Measurements from ENCODE around the gene NDN. TPM values are rescaled to one million over a fixed set of nuclear protein-coding genes. Genes with fewer than 3 reads are reported as not detected.
A peak's percentile ranks its signal among the peaks of the same experiment; 100 is the strongest.

NDN gene, protein sequence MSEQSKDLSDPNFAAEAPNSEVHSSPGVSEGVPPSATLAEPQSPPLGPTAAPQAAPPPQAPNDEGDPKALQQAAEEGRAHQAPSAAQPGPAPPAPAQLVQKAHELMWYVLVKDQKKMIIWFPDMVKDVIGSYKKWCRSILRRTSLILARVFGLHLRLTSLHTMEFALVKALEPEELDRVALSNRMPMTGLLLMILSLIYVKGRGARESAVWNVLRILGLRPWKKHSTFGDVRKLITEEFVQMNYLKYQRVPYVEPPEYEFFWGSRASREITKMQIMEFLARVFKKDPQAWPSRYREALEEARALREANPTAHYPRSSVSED
- total RNA-seq (19.0 and 19.2 TPM in 2 replicates), polyA plus RNA-seq (23.1 and 26.7 TPM in 2 replicates), polyA minus RNA-seq (5.3 and 7.2 TPM in 2 replicates), Bru-seq, nascent RNA (percentile 42 among the genes with signal in this experiment), BruChase-seq, experiment 1, labeled RNA remaining after a 6-hour chase (percentile 89 among the genes with signal in this experiment), BruChase-seq, experiment 2, labeled RNA remaining after a 2-hour chase (percentile 62 among the genes with signal in this experiment)
- polyA plus RNA-seq (2011; cell fraction: cytosol; rRNA removed), result 10.2 and 15.1 TPM in 2 replicates
- 3.7 and 4.7 TPM in 2 replicates for polyA plus RNA-seq (2011; cell fraction: nucleus; rRNA removed)
- polyA plus RNA-seq (2012), result 0.25 and 1.4 TPM in 2 replicates
- polyA minus RNA-seq (2011; cell fraction: cytosol; rRNA and poly(A)+ RNA removed), result not detected
- 1.5 and 1.7 TPM in 2 replicates for polyA minus RNA-seq (2011; cell fraction: nucleus; rRNA and poly(A)+ RNA removed)
- long read RNA-seq, transcript NDN-202 (1 exons, 1,627 nt), result major isoform, 71 of 71 reads
- long read RNA-seq, partial matches to known transcripts, result 0 of 71 reads
- long read RNA-seq, other reads (novel, unspliced or antisense), result 0 of 71 reads

DNA sequence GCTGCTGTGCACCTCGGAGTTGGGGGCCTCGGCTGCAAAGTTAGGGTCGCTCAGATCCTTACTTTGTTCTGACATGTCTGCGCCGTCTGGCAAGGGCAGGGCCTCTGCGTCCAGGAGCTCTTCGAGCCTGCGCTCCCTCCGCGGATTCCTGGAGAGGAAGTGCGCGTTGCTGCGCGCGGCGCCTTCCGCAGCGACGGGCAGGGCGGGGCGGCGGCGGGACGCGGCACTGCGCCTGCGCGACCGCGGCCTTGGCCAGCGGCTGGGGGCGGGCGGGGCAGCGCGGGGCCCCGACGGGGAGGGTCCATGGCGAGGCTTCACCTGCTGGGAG is at the start of gene NDN:
Gene NDN (minus strand): TSS at position 163 of the 328 bp plus-strand sequence. CDS start 88 bp downstream, at position 75.
- POLR2A ChIA-PET, result no interaction called here
- dilution Hi-C loops (cut with MboI; ENCODE audit: extremely low pct_ligation_motif_present, low sequenced_read_pairs) (no loop called here), intact Hi-C loops (cut with micrococcal nuclease) (no loop called here)
- no peak within 1 kb of the TSS for H3K27ac ChIP-seq (ENCODE audit: insufficient read depth, low read depth, low read length)
- no peak for FAIRE-seq
- H3K9ac ChIP-seq (replicated peaks; ENCODE audit: extremely low read depth, insufficient read depth, low read length), result no peak within 1 kb of the TSS
- CTCF ChIA-PET, result no interaction called here
- H3K79me2 ChIP-seq (ENCODE audit: control insufficient read depth, insufficient read depth, low read length), result no peaks in the 10 kb centered on the region
- no TSS peak for BruUV-seq (replicated peaks)
- no peaks in the 10 kb centered on the region for H3K36me3 ChIP-seq (ENCODE audit: control insufficient read depth in 2 of 2, extremely low read depth in 1 of 2, insufficient read depth in 2 of 2, low read length in 2 of 2)
- no peaks in the 10 kb centered on the region for H3K27me3 ChIP-seq (ENCODE audit: control insufficient read depth in 2 of 2, insufficient read depth in 2 of 2, low read length in 2 of 2)
- no peaks in the 10 kb centered on the region for H3K9me3 ChIP-seq (replicated peaks; ENCODE audit: control insufficient read depth, insufficient read depth, low read length)
- DNase-seq (ENCODE audit: low read depth, low spot score), result peak; percentile 3
- no peaks in the 10 kb centered on the region for H3K4me1 ChIP-seq (ENCODE audit: control insufficient read depth, extremely low read depth, insufficient read depth, low read length)
- H3K4me3 ChIP-seq (replicated peaks in 1 of 3; ENCODE audit: insufficient read depth in 1 of 3, low read depth in 1 of 3, low read length in 3 of 3), result peak within 1 kb of the TSS in 1 of 3 experiments; percentile 39
- H3K4me2 ChIP-seq (ENCODE audit: insufficient read depth, low read length), result peak within 1 kb of the TSS; percentile 46
- no peak for TF ChIP-seq POLR2AphosphoS5 (IDR thresholded peaks at IDR 0.05; ENCODE audit: insufficient read depth, low read depth, low read length)
- TF ChIP-seq MYC (IDR thresholded peaks at IDR 0.05; ENCODE audit: low read depth, low read length), result no peak
- no peak for TF ChIP-seq FOS (IDR thresholded peaks at IDR 0.05; ENCODE audit: borderline replicate concordance, insufficient read depth, low read length)
- no peak for TF ChIP-seq JUN (IDR thresholded peaks at IDR 0.05; ENCODE audit: borderline replicate concordance, insufficient read depth, insufficient read length, low read depth)
- TF ChIP-seq, protein P1, sequence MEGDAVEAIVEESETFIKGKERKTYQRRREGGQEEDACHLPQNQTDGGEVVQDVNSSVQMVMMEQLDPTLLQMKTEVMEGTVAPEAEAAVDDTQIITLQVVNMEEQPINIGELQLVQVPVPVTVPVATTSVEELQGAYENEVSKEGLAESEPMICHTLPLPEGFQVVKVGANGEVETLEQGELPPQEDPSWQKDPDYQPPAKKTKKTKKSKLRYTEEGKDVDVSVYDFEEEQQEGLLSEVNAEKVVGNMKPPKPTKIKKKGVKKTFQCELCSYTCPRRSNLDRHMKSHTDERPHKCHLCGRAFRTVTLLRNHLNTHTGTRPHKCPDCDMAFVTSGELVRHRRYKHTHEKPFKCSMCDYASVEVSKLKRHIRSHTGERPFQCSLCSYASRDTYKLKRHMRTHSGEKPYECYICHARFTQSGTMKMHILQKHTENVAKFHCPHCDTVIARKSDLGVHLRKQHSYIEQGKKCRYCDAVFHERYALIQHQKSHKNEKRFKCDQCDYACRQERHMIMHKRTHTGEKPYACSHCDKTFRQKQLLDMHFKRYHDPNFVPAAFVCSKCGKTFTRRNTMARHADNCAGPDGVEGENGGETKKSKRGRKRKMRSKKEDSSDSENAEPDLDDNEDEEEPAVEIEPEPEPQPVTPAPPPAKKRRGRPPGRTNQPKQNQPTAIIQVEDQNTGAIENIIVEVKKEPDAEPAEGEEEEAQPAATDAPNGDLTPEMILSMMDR (IDR thresholded peaks at IDR 0.05; ENCODE audit: extremely low read depth in 1 of 2, insufficient read depth in 1 of 2, low read depth in 1 of 2, low read length in 2 of 2), result no peak
- TF ChIP-seq POLR2A (IDR thresholded peaks at IDR 0.05; ENCODE audit: low read depth, low read length), result no peak
- TF ChIP-seq, protein P2, sequence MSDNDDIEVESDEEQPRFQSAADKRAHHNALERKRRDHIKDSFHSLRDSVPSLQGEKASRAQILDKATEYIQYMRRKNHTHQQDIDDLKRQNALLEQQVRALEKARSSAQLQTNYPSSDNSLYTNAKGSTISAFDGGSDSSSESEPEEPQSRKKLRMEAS (IDR thresholded peaks at IDR 0.05; ENCODE audit: insufficient read depth, insufficient read length), result no peak
- no peak for TF ChIP-seq GATA2 (IDR thresholded peaks at IDR 0.05; ENCODE audit: insufficient read depth, insufficient read length, low read depth, low read length)
- peak within 1 kb of the TSS; percentile 56 for H2AFZ ChIP-seq (ENCODE audit: low read depth, low read length)
- no peaks in the 10 kb centered on the region for H3K9me1 ChIP-seq (replicated peaks; ENCODE audit: control insufficient read depth, extremely low read depth, insufficient read depth, low read length)
- no peaks in the 10 kb centered on the region for H4K20me1 ChIP-seq (replicated peaks; ENCODE audit: control insufficient read depth, extremely low read depth, insufficient read depth, low read length)

Data from endothelial cell of umbilical vein (primary cell).